Adrenal gland (tissue), 12 donors: ENCODE measurements around the gene GOLPH3. TPM values are rescaled to one million over a fixed set of nuclear protein-coding genes. Genes with fewer than 3 reads are reported as not detected.

Source experiments
- DNase-seq, 7 donors: peaks; one replicate each; pipeline ENCODE4 v3.0.0-alpha.2; 2019 to 2020
- H3K27ac ChIP-seq, 5 donors: fragments of 200-600 bp; sonication (generic) in 4 of 5; 1 replicate in 3 of 5; 2 replicates in 2 of 5; pipeline versions ENCODE4 v1.5.1 to v1.8.0; 2016 to 2020; ENCODE audit warnings: mild to moderate bottlenecking in 1 of 5
- H3K27me3 ChIP-seq: fragments of 200-600 bp; 2 replicates; pipeline ENCODE4 v1.8.0; 2021
- H3K36me3 ChIP-seq, 2 donors: fragments of 200-600 bp; replicated peaks in 1 of 2; 1 replicate in 1 of 2; 2 replicates in 1 of 2; pipeline versions ENCODE4 v1.5.1 to v1.8.0; 2018 to 2022
- H3K4me1 ChIP-seq, 2 donors: fragments of 200-600 bp; replicated peaks in 1 of 2; 1 replicate in 1 of 2; 2 replicates in 1 of 2; pipeline versions ENCODE4 v1.5.1 to v1.8.0; 2018 to 2021
- H3K4me3 ChIP-seq, 4 donors: fragments of 200-600 bp; sonication (generic) in 3 of 4; one replicate each; pipeline ENCODE4 v1.5.1; 2016 to 2018
- H3K9me3 ChIP-seq, 3 donors: fragments of 200-600 bp; sonication (generic) in 1 of 3; replicated peaks in 1 of 3; 1 replicate in 2 of 3; 2 replicates in 1 of 3; pipeline versions ENCODE4 v1.5.1 to v1.8.0; 2016 to 2021
- CTCF ChIP-seq, 6 experiments: fragments of 450-650 bp in 4 of 6; fragments of 200-600 bp in 2 of 6; sonication (generic) in 1 of 6; IDR thresholded peaks; 1 replicate in 5 of 6; 2 replicates in 1 of 6; pipeline versions ENCODE4 v1.5.1 to v1.8.0; 2016 to 2021; ENCODE audit warnings: antibody characterized with exemption in 6 of 6, mild to moderate bottlenecking in 2 of 6, moderate library complexity in 1 of 6
- POLR2A ChIP-seq, 2 donors: fragments of 450-650 bp; IDR thresholded peaks; one replicate each; pipeline ENCODE4 v1.6.1; 2017; ENCODE audit warnings: antibody characterized with exemption in 2 of 2, mild to moderate bottlenecking in 2 of 2, moderate library complexity in 1 of 2
- WGBS, 4 donors: extraction: QIAGEN DNeasy Blood & Tissue Kit in 2 of 4; methylation state at CpG; one replicate each; pipeline versions ENCODE4 v1.1.5 to v1.1.7; 2013 to 2017; 5-methylcytosine and 5-hydroxymethylcytosine counted together
- intact Hi-C, 2 donors: fragments of 100-400 bp; cut with DNase I; formaldehyde crosslinking; loops; one replicate each; pipeline versions ENCODE4 v1.14.1 to v1.15.0; 2022 to 2023
- polyA plus RNA-seq, 3 donors: library from polyadenylated mRNA; stranded (reverse); fragments of 200-250 nt in 2 of 3; fragments of 350-450 nt in 1 of 3; fragmentation: Illumina TruSeq in 1 of 3; extraction: RNeasy Lipid Tissue Mini Kit (QIAGEN cat#74804) in 1 of 3; gene quantifications; one replicate each; pipeline ENCODE4 v1.2.3, GENCODE V29; 2013 to 2014
- small RNA-seq, 2 donors: library from RNA; depleted of rRNA; stranded (forward); fragments of <200 nt; gene quantifications; one replicate each; pipeline ENCODE3, GENCODE V24; 2016
- total RNA-seq, 9 donors: library from RNA; depleted of rRNA in 4 of 9; stranded (reverse); fragments of >200 nt in 4 of 9; fragments of 120-200 nt in 1 of 9; fragmentation: NEBNext Ultra II Directional in 1 of 9; extraction: Animal tissue kit (Norgen Biotek cat#: 25700) in 1 of 9; gene quantifications; one replicate each; pipeline versions ENCODE4 v1.1.0 to v1.2.4, GENCODE V29; 2013 to 2023
- donor health status: healthy with polysubstance abuse.
- donor health status: Bipolar disorder and iron deficiency.
- donor health status: DM: yes; HTN: yes; CAD: no.
- donor health status: DM: no; HTN: no; CAD: no.
- donor health status: DM: no; HTN: no; CAD: no.
- donor health status: DM: yes; HTN: yes; CAD: no.

The GOLPH3 gene
- total and polyA plus RNA-seq, 12 donors = 27.8 to 206 (median 77.0) TPM

- H3K27ac ChIP-seq = no peak overlapping the region
- no peak overlapping the region for H3K4me3 ChIP-seq
- peak in 6 of 7 donors; percentile 33 to 72 (median 50) for DNase-seq
- no peaks in the 10 kb centered on the region for H3K36me3 ChIP-seq
- H3K4me1 ChIP-seq = no peaks in the 10 kb centered on the region
- intact Hi-C loops = loop anchor here (5.0 to 10.0 kb wide), 3 partner anchors 145 to 492 kb away; no protein-coding TSS in a partner anchor
- H3K9me3 ChIP-seq = no peaks in the 10 kb centered on the region
- peak; percentile 55 to 80 (median 76) for TF ChIP-seq CTCF (IDR thresholded peaks at IDR 0.05)
- no peak for TF ChIP-seq POLR2A (IDR thresholded peaks at IDR 0.05)
- no peaks in the 10 kb centered on the region for H3K27me3 ChIP-seq
- WGBS, 4 donors = 46 to 52% (median 47%) methylated on average over 4 of the region's 4 CpGs
Measured at GRCh38 chr5:32076699-32077695, 97.1 kb downstream of the GOLPH3 start.

Small RNAs within 50 kb of the gene (small RNA-seq; reads per million reads assigned to genes)
- gene RF00019 = 0 reads per million in 2 donors

Other genes starting within 250 kb of the GOLPH3 start
- 10 to 100 TPM; 13.4 to 30.7 (median 24.8) TPM for gene MTMR12, start 138.6 kb upstream of the GOLPH3 start, total RNA-seq
- 10 to 100 TPM in 1 of 3 donors, 1 to 10 TPM in 2; 4.5 to 18.4 (median 6.5) TPM for gene MTMR12, start 138.6 kb upstream of the GOLPH3 start, polyA plus RNA-seq